ENCODE measurements around the gene SIAE. TPM values are rescaled to one million over a fixed set of nuclear protein-coding genes. Genes with fewer than 3 reads are reported as not detected.
A peak's percentile ranks its signal among the peaks of the same experiment; 100 is the strongest.

SIAE gene
- total and polyA plus RNA-seq, 2 of the 8 experiments (the other 6 are each of a cell fraction or from before 2014, with no cell fraction given): 2.3 to 3.7 TPM

GRCh38 chr11:124602193-124602592, 71.3 kb downstream of the SIAE start:
- Histone ChIP-seq H3K23ac (ENCODE audit: insufficient read length) (no peak overlapping the region), H4K5ac (ENCODE audit: insufficient read length, low read depth, low read length) (no peak overlapping the region)
- CTCF ChIA-PET (ENCODE audit: partially characterized antibody): interaction anchor here (0.6 to 1.8 kb wide), 5 partner anchors 17 to 200 kb away, joined by 3 to 7 read pairs (median 6); no protein-coding TSS in a partner anchor
- TF ChIP-seq ATF2 (IDR thresholded peaks at IDR 0.05; ENCODE audit: low read length): no peak
- TF ChIP-seq CTCF (IDR thresholded peaks at IDR 0.05; ENCODE audit: control extremely low read depth in 1 of 3, insufficient read depth in 1 of 3, low read depth in 1 of 3, low read length in 3 of 3): no peak
- TF ChIP-seq NANOG (IDR thresholded peaks at IDR 0.05; ENCODE audit: insufficient read depth, low read depth, low read length, poor library complexity, severe bottlenecking): no peak
- TF ChIP-seq SP2 (IDR thresholded peaks at IDR 0.05; ENCODE audit: low read length): no peak
- TF ChIP-seq KDM5A (IDR thresholded peaks at IDR 0.05; ENCODE audit: low read length): no peak
- no peak for TF ChIP-seq HDAC6 (IDR thresholded peaks at IDR 0.05; ENCODE audit: low read depth, low read length)
- no peak for TF ChIP-seq SAP30 (IDR thresholded peaks at IDR 0.05; ENCODE audit: insufficient read depth, insufficient replicate concordance, low read length)
- no peak for TF ChIP-seq TAF1 (IDR thresholded peaks at IDR 0.05; ENCODE audit: low read depth, low read length)
- TF ChIP-seq BCL11A (IDR thresholded peaks at IDR 0.05; ENCODE audit: low read depth in 2 of 2, low read length in 2 of 2): no peak
- no peak for TF ChIP-seq SIX5 (IDR thresholded peaks at IDR 0.05; ENCODE audit: low read depth, low read length)

More at GRCh38 chr11:124602193-124602592, 71.3 kb downstream of the SIAE start:
- no peaks in the 10 kb centered on the region for H3K36me3 ChIP-seq (ENCODE audit: control insufficient read depth in 2 of 4, insufficient read depth in 4 of 4, low read length in 3 of 4)
- H3K4ac ChIP-seq (replicated peaks; ENCODE audit: insufficient read length, low read depth, low read length): no peak overlapping the region
- no peak overlapping the region for H2BK12ac ChIP-seq (ENCODE audit: low read depth, low read length)
- H3K79me1 ChIP-seq (ENCODE audit: low read depth, low read length): no peaks in the 10 kb centered on the region
- H2BK5ac ChIP-seq (ENCODE audit: low read depth, low read length): no peak overlapping the region
- no peak overlapping the region for H3K4me2 ChIP-seq (ENCODE audit: insufficient read depth in 1 of 2, low read depth in 2 of 2, low read length in 2 of 2)
- DNase-seq (ENCODE audit: low read depth in 1 of 2, low spot score in 2 of 2): no peak
- no peaks in the 10 kb centered on the region for H3K79me2 ChIP-seq (ENCODE audit: control insufficient read depth in 1 of 2, insufficient read depth in 2 of 2, low read length in 2 of 2)
- no peak overlapping the region for H3K9ac ChIP-seq (replicated peaks in 1 of 4; ENCODE audit: extremely low read depth in 1 of 4, low read depth in 3 of 4, low read length in 3 of 4)
- no peak overlapping the region for H2BK120ac ChIP-seq (replicated peaks; ENCODE audit: low read depth, low read length)
- H3K27me3 ChIP-seq (replicated peaks in 1 of 4; ENCODE audit: control insufficient read depth in 3 of 4, extremely low read depth in 1 of 4, insufficient read depth in 3 of 4, low read length in 3 of 4): no peaks in the 10 kb centered on the region
- no peak overlapping the region for H3K18ac ChIP-seq (ENCODE audit: extremely low read depth, low read length)
- no peak overlapping the region for H2BK20ac ChIP-seq (ENCODE audit: low read length)
- no peaks in the 10 kb centered on the region for H4K20me1 ChIP-seq (replicated peaks in 1 of 2; ENCODE audit: control insufficient read depth in 1 of 2, insufficient read depth in 2 of 2, low read length in 2 of 2)
- no peak overlapping the region for H3K14ac ChIP-seq (ENCODE audit: insufficient read length)
- no peaks in the 10 kb centered on the region for H3K9me3 ChIP-seq (ENCODE audit: insufficient read depth in 2 of 2, low read depth in 1 of 2, low read length in 1 of 2)
- no peak overlapping the region for H3K56ac ChIP-seq (replicated peaks; ENCODE audit: insufficient read length, low read depth, low read length)
- H3K23me2 ChIP-seq (ENCODE audit: low read depth, low read length): no peaks in the 10 kb centered on the region
- H3K27ac ChIP-seq (ENCODE audit: low read depth, low read length): no peak overlapping the region
- no peaks in the 10 kb centered on the region; a peak in 1 of 7 replicates for H3K4me1 ChIP-seq (replicated peaks in 1 of 4; ENCODE audit: control insufficient read depth in 3 of 4, insufficient read depth in 4 of 4, low read length in 3 of 4)
- 95% methylated on average over 3 of the region's 3 CpGs; no CpG with 5 or more reads in 1 of the 2 experiments for WGBS, 2 experiments (ENCODE audit: extremely low coverage in 1 of 2, insufficient coverage in 1 of 2, insufficient read length in 1 of 2, insufficient replicate concordance in 2 of 2, low coverage in 1 of 2, low lambda C conversion rate in 2 of 2, missing lambda C conversion rate in 1 of 2)
- H2BK15ac ChIP-seq (ENCODE audit: low read length): no peak overlapping the region
- no peak overlapping the region for H2AFZ ChIP-seq (ENCODE audit: low read length)
- peak overlapping the region; percentile 91; the same call in 1 of the 2 replicates for H4K8ac ChIP-seq (ENCODE audit: extremely low read depth, insufficient read depth, low read length)
- no peak overlapping the region for H3K4me3 ChIP-seq (ENCODE audit: extremely low read depth in 1 of 4, insufficient read depth in 2 of 4, low read depth in 3 of 4, low read length in 4 of 4)
- no peak for FAIRE-seq
- no peak overlapping the region for H2AK5ac ChIP-seq (ENCODE audit: low read depth, low read length)
- H4K91ac ChIP-seq (replicated peaks; ENCODE audit: insufficient read length, low read length): no peak overlapping the region
- POLR2A ChIA-PET (ENCODE audit: partially characterized antibody): interaction anchor here (1.5 kb wide), 1 partner anchor 21 kb away, joined by 5 read pairs; the partner anchor contains the start of gene TBRG1
